ENCODE results near the gene CLEC4M. TPM values are rescaled to one million over a fixed set of nuclear protein-coding genes. Genes with fewer than 3 reads are reported as not detected.

CLEC4M gene
- not detected for total RNA-seq (2021; fragmentation: NEBNext Ultra II Directional; extraction: Animal tissue kit (Norgen Biotek cat#: 25700))
- long read RNA-seq: 0 reads

- no peak for TF ChIP-seq CTCF (IDR thresholded peaks at IDR 0.05)
- no peak within 1 kb of the TSS for H3K4me3 Mint-ChIP-seq
- peaks cover 6% of the 10 kb centered on the region; the same call in 1 of the 2 replicates for H3K36me3 Mint-ChIP-seq (ENCODE audit: low read depth)
- peaks cover 14% of the 10 kb centered on the region for H3K27me3 Mint-ChIP-seq (ENCODE audit: insufficient read depth)
- H3K9me3 Mint-ChIP-seq: peaks cover 25% of the 10 kb centered on the region
- no peaks in the 10 kb centered on the region for H3K4me1 Mint-ChIP-seq (ENCODE audit: low read depth)
- no peak within 1 kb of the TSS for H3K27ac Mint-ChIP-seq
- DNase-seq: no peak
Observed at GRCh38 chr19:7762719-7763293, at the start of gene CLEC4M. Gene CLEC4M, plus strand, starts transcription at chr19:7763243. Its CDS starts 24 bp downstream, at chr19:7763267.

- Mint-ChIP-seq H3K9me3 (no peaks in the 10 kb centered on the region; the same call in 1 of the 2 replicates), H3K27ac (no peak overlapping the region), H3K4me3 (no peak overlapping the region), H3K27me3 (ENCODE audit: insufficient read depth) (peaks cover 10% of the 10 kb centered on the region), H3K36me3 (ENCODE audit: low read depth) (no peaks in the 10 kb centered on the region), H3K4me1 (ENCODE audit: low read depth) (no peaks in the 10 kb centered on the region)
- no peak for DNase-seq
- no peak for TF ChIP-seq CTCF (IDR thresholded peaks at IDR 0.05)
Observed at GRCh38 chr19:7715671-7716070, 47.4 kb upstream of the CLEC4M start.

GRCh38 chr19:7716762-7717161 lies 46.3 kb upstream of the CLEC4M start:
- no peaks in the 10 kb centered on the region; the same call in 1 of the 2 replicates for H3K9me3 Mint-ChIP-seq

GRCh38 chr19:7718668-7719067 lies 44.4 kb upstream of the CLEC4M start:
- Mint-ChIP-seq H3K4me3 (no peak overlapping the region), H3K27me3 (ENCODE audit: insufficient read depth) (peaks cover 18% of the 10 kb centered on the region), H3K27ac (no peak overlapping the region), H3K4me1 (ENCODE audit: low read depth) (no peaks in the 10 kb centered on the region), H3K9me3 (no peaks in the 10 kb centered on the region; the same call in 1 of the 2 replicates), H3K36me3 (ENCODE audit: low read depth) (no peaks in the 10 kb centered on the region)
- DNase-seq: no peak
- TF ChIP-seq CTCF (IDR thresholded peaks at IDR 0.05): no peak

More at GRCh38 chr19:7716762-7717161, 46.3 kb upstream of the CLEC4M start:
- no peak overlapping the region for H3K27ac Mint-ChIP-seq
- H3K27me3 Mint-ChIP-seq (ENCODE audit: insufficient read depth): peaks cover 8% of the 10 kb centered on the region
- no peak for TF ChIP-seq CTCF (IDR thresholded peaks at IDR 0.05)
- DNase-seq: no peak
- H3K4me3 Mint-ChIP-seq: no peak overlapping the region
- no peaks in the 10 kb centered on the region for H3K36me3 Mint-ChIP-seq (ENCODE audit: low read depth)
- H3K4me1 Mint-ChIP-seq (ENCODE audit: low read depth): no peaks in the 10 kb centered on the region

GRCh38 chr19:7720351-7720750 lies 42.7 kb upstream of the CLEC4M start:
- no peaks in the 10 kb centered on the region; the same call in 1 of the 2 replicates for H3K9me3 Mint-ChIP-seq
- H3K36me3 Mint-ChIP-seq (ENCODE audit: low read depth): no peaks in the 10 kb centered on the region
- no peak for TF ChIP-seq CTCF (IDR thresholded peaks at IDR 0.05)
- H3K4me3 Mint-ChIP-seq: no peak overlapping the region
- no peaks in the 10 kb centered on the region for H3K4me1 Mint-ChIP-seq (ENCODE audit: low read depth)
- no peak overlapping the region for H3K27ac Mint-ChIP-seq
- no peak for DNase-seq
- H3K27me3 Mint-ChIP-seq (ENCODE audit: insufficient read depth): peaks cover 31% of the 10 kb centered on the region

All from HFFc6 (cell line).